ENCODE results near the gene KCNIP1.

- TF ChIP-seq POLR2A (IDR thresholded peaks at IDR 0.05) = no peak
- TF ChIP-seq CTCF (IDR thresholded peaks at IDR 0.05) = no peak
Observed at GRCh38 chr5:170619869-170620268, 116.0 kb downstream of the KCNIP1 start.

Measured in transverse colon (tissue), 3 donors.